Vagina (tissue), 2 donors: ENCODE measurements around the gene DGKG. TPM values are rescaled to one million over a fixed set of nuclear protein-coding genes. Genes with fewer than 3 reads are reported as not detected.

Experiments
- DNase-seq, 2 donors: peaks; one replicate each; pipeline ENCODE4 v3.0.0-alpha.2; 2017; ENCODE audit errors: extremely low spot score in 2 of 2
- H3K27ac ChIP-seq: fragments of 200-600 bp; sonication (generic); one replicate; pipeline ENCODE4 v1.5.1; 2019
- H3K27me3 ChIP-seq: fragments of 200-600 bp; sonication (generic); one replicate; pipeline ENCODE4 v1.5.1; 2019
- H3K36me3 ChIP-seq, 2 donors: fragments of 200-600 bp; sonication (generic); one replicate each; pipeline ENCODE4 v1.5.1; 2017 to 2019
- H3K4me1 ChIP-seq: fragments of 200-600 bp; sonication (generic); one replicate; pipeline ENCODE4 v1.5.1; 2019
- H3K4me3 ChIP-seq, 2 donors: fragments of 200-600 bp; sonication (generic); 1 replicate in 1 of 2; 2 replicates in 1 of 2; pipeline ENCODE4 v1.5.1; 2016 to 2019
- H3K9me3 ChIP-seq: fragments of 200-600 bp; sonication (generic); one replicate; pipeline ENCODE4 v1.5.1; 2019
- CTCF ChIP-seq, 3 experiments: fragments of 450-650 bp in 2 of 3; fragments of 200-600 bp in 1 of 3; sonication (generic) in 1 of 3; IDR thresholded peaks; one replicate each; pipeline ENCODE4 v1.5.1; 2017 to 2019; ENCODE audit warnings: antibody characterized with exemption in 3 of 3, mild to moderate bottlenecking in 2 of 3, moderate library complexity in 2 of 3
- POLR2A ChIP-seq, 2 donors: fragments of 450-650 bp; IDR thresholded peaks; one replicate each; pipeline ENCODE4 v1.6.1; 2017; ENCODE audit warnings: antibody characterized with exemption in 2 of 2, mild to moderate bottlenecking in 2 of 2, moderate library complexity in 2 of 2
- POLR2AphosphoS5 ChIP-seq, 2 donors: sonication (generic); formaldehyde crosslinking; IDR thresholded peaks; one replicate each; pipeline ENCODE4 v1.9.0; 2017; ENCODE audit warnings: antibody characterized with exemption in 2 of 2, mild to moderate bottlenecking in 2 of 2, low read depth in 1 of 2; ENCODE audit not compliant: insufficient read depth in 1 of 2
- intact Hi-C: fragments of 100-400 bp; cut with DNase I; formaldehyde crosslinking; loops from one replicate; pipeline ENCODE4 v1.15.1; 2023
- total RNA-seq: library from RNA; depleted of rRNA; stranded (reverse); fragments of >200 nt; gene quantifications from one replicate; pipeline ENCODE4 v1.2.3, GENCODE V29; 2016

Gene DGKG
- total RNA-seq, 1 donor from 2014 or later: 2.5 TPM

GRCh38 chr3:186329589-186329988, 32.4 kb downstream of the DGKG start:
- no peaks in the 10 kb centered on the region for H3K4me1 ChIP-seq
- TF ChIP-seq CTCF (IDR thresholded peaks at IDR 0.05) (no peak), POLR2AphosphoS5 (IDR thresholded peaks at IDR 0.05; ENCODE audit: insufficient read depth in 1 of 2, low read depth in 1 of 2) (no peak), POLR2A (IDR thresholded peaks at IDR 0.05) (no peak)

GRCh38 chr3:186327912-186328487, 34.0 kb downstream of the DGKG start:
- no peak for DNase-seq
- Histone ChIP-seq H3K27me3 (no peaks in the 10 kb centered on the region), H3K4me1 (no peaks in the 10 kb centered on the region), H3K9me3 (no peaks in the 10 kb centered on the region), H3K27ac (no peak overlapping the region), H3K4me3 (no peak overlapping the region), H3K36me3 (no peaks in the 10 kb centered on the region)
- TF ChIP-seq POLR2AphosphoS5 (IDR thresholded peaks at IDR 0.05; ENCODE audit: insufficient read depth in 1 of 2, low read depth in 1 of 2) (no peak), CTCF (IDR thresholded peaks at IDR 0.05) (no peak), POLR2A (IDR thresholded peaks at IDR 0.05) (no peak)
- intact Hi-C loops: no loop called here

More at GRCh38 chr3:186329589-186329988, 32.4 kb downstream of the DGKG start:
- no peak for DNase-seq
- no peaks in the 10 kb centered on the region for H3K27me3 ChIP-seq
- no peak overlapping the region for H3K4me3 ChIP-seq
- H3K36me3 ChIP-seq: no peaks in the 10 kb centered on the region
- intact Hi-C loops: no loop called here
- H3K27ac ChIP-seq: no peak overlapping the region
- no peaks in the 10 kb centered on the region for H3K9me3 ChIP-seq

GRCh38 chr3:186322761-186323160, 39.3 kb downstream of the DGKG start:
- H3K9me3 ChIP-seq: no peaks in the 10 kb centered on the region
- H3K4me3 ChIP-seq: no peak overlapping the region
- H3K27ac ChIP-seq: no peak overlapping the region
- DNase-seq: no peak
- no peaks in the 10 kb centered on the region for H3K4me1 ChIP-seq
- no peaks in the 10 kb centered on the region for H3K36me3 ChIP-seq
- intact Hi-C loops: no loop called here
- TF ChIP-seq POLR2A (IDR thresholded peaks at IDR 0.05): no peak
- no peak for TF ChIP-seq POLR2AphosphoS5 (IDR thresholded peaks at IDR 0.05; ENCODE audit: insufficient read depth in 1 of 2, low read depth in 1 of 2)
- no peak for TF ChIP-seq CTCF (IDR thresholded peaks at IDR 0.05)
- no peaks in the 10 kb centered on the region for H3K27me3 ChIP-seq

- intact Hi-C loops: no loop called here
- Histone ChIP-seq H3K27ac (no peak overlapping the region), H3K36me3 (no peaks in the 10 kb centered on the region), H3K4me3 (no peak overlapping the region), H3K27me3 (no peaks in the 10 kb centered on the region), H3K9me3 (no peaks in the 10 kb centered on the region), H3K4me1 (no peaks in the 10 kb centered on the region)
- TF ChIP-seq CTCF (IDR thresholded peaks at IDR 0.05): no peak
- TF ChIP-seq POLR2AphosphoS5 (IDR thresholded peaks at IDR 0.05; ENCODE audit: insufficient read depth in 1 of 2, low read depth in 1 of 2): no peak
- TF ChIP-seq POLR2A (IDR thresholded peaks at IDR 0.05): no peak
- no peak for DNase-seq
These were observed 40.3 kb downstream of the DGKG start for GRCh38 chr3:186321746-186322145.

GRCh38 chr3:186320862-186321568, 41.0 kb downstream of the DGKG start:
- intact Hi-C loops: no loop called here
- Histone ChIP-seq H3K4me3 (no peak overlapping the region), H3K4me1 (no peaks in the 10 kb centered on the region), H3K9me3 (no peaks in the 10 kb centered on the region), H3K27ac (no peak overlapping the region), H3K36me3 (no peaks in the 10 kb centered on the region), H3K27me3 (no peaks in the 10 kb centered on the region)
- DNase-seq: no peak
- TF ChIP-seq CTCF (IDR thresholded peaks at IDR 0.05): no peak
- no peak for TF ChIP-seq POLR2AphosphoS5 (IDR thresholded peaks at IDR 0.05; ENCODE audit: insufficient read depth in 1 of 2, low read depth in 1 of 2)
- no peak for TF ChIP-seq POLR2A (IDR thresholded peaks at IDR 0.05)
